GM06990 (cell line): ENCODE data around the gene PTH2R.
"Not testable (repeated sequence)": the region's sequence is repeated elsewhere in the genome, so short reads cannot be mapped to it uniquely, and the experiment has no call there.

Source experiments
- DNase-seq: peaks from one replicate; pipeline ENCODE4 v3.0.0-alpha.2; 2011; ENCODE audit not compliant: insufficient read length; ENCODE audit errors: extremely low read depth
- H3K27me3 ChIP-seq: replicated peaks from 2 replicates; pipeline ENCODE4 v1.6.0; 2011; ENCODE audit warnings: low read length; ENCODE audit not compliant: control insufficient read depth, insufficient read depth
- H3K36me3 ChIP-seq: 2 replicates; pipeline ENCODE4 v1.5.1; 2011; ENCODE audit warnings: low read length; ENCODE audit not compliant: control insufficient read depth, insufficient read depth
- H3K4me3 ChIP-seq: replicated peaks from 2 replicates; pipeline ENCODE4 v1.5.1; 2011; ENCODE audit warnings: low read depth, mild to moderate bottlenecking, control low read depth, low read length
- CTCF ChIP-seq: IDR thresholded peaks from 2 replicates; pipeline ENCODE4 v1.5.1; 2011; ENCODE audit warnings: low read length, control low read depth, mild to moderate bottlenecking, inconsistent platforms; ENCODE audit not compliant: insufficient read depth, poor library complexity, severe bottlenecking

Gene PTH2R

GRCh38 chr2:208370881-208371633, 35.5 kb upstream of the PTH2R start:
- DNase-seq = no peak
- H3K36me3 ChIP-seq = no peaks in the 10 kb centered on the region
- H3K27me3 ChIP-seq = peaks cover 1% of the 10 kb centered on the region; the same call in 1 of the 2 replicates
- no peak for TF ChIP-seq CTCF
- no peak overlapping the region for H3K4me3 ChIP-seq

GRCh38 chr2:208371634-208371935, 35.0 kb upstream of the PTH2R start:
- Histone ChIP-seq H3K27me3 (peaks cover 1% of the 10 kb centered on the region; the same call in 1 of the 2 replicates), H3K36me3 (no peaks in the 10 kb centered on the region), H3K4me3 (no peak overlapping the region)
- no peak for DNase-seq
- TF ChIP-seq CTCF = no peak

- TF ChIP-seq CTCF = peak; percentile 76
- no peak for DNase-seq
- Histone ChIP-seq H3K36me3 (no peaks in the 10 kb centered on the region), H3K4me3 (no peak overlapping the region), H3K27me3 (peaks cover 1% of the 10 kb centered on the region; the same call in 1 of the 2 replicates)
Observed at GRCh38 chr2:208373460-208374089, 33.0 kb upstream of the PTH2R start.

- Histone ChIP-seq H3K4me3 (no peak overlapping the region), H3K27me3 (peaks cover 1% of the 10 kb centered on the region; the same call in 1 of the 2 replicates), H3K36me3 (no peaks in the 10 kb centered on the region)
- no peak for DNase-seq
- no peak for TF ChIP-seq CTCF
Observed at GRCh38 chr2:208375491-208376068, 31.0 kb upstream of the PTH2R start.

GRCh38 chr2:208377344-208377860, 29.2 kb upstream of the PTH2R start:
- H3K27me3 ChIP-seq, H3K36me3 ChIP-seq, H3K4me3 ChIP-seq, DNase-seq: not testable (repeated sequence)

GRCh38 chr2:208379192-208379591, 27.4 kb upstream of the PTH2R start:
- H3K27me3 ChIP-seq = peaks cover 1% of the 10 kb centered on the region; the same call in 1 of the 2 replicates
- no peak overlapping the region for H3K4me3 ChIP-seq
- DNase-seq = no peak
- TF ChIP-seq CTCF = no peak
- no peaks in the 10 kb centered on the region for H3K36me3 ChIP-seq
